ENCODE measurements around the gene EYS. TPM values are rescaled to one million over a fixed set of nuclear protein-coding genes. Genes with fewer than 3 reads are reported as not detected.

Gene EYS
- total and polyA plus RNA-seq, 2 of the 8 experiments (the other 6 are each of a cell fraction or from before 2014, with no cell fraction given) = 0.05 to 0.13 TPM

DNA sequence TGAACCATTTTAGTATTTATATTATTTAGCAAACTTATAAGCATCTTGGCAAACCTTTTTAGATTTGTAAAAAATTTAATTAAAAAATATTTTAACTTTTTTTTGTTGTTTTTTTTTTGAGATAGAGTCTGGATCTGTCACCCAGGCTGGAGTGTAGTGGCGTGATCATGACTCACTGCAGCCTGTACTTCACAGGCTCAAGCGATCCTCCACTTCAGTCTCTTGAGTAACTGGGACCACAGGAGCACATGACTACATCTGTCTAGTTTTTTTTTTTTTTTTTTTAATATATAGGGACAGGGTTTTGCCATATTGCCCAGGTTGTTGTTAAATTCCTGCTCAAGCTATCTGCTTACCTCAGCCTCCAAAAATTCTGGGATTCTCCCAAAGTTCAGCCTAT, 161.1 kb downstream of the EYS start:
- no peak overlapping the region for H2BK120ac ChIP-seq (replicated peaks; ENCODE audit: low read depth, low read length)
- H4K91ac ChIP-seq (replicated peaks; ENCODE audit: insufficient read length, low read length) = no peak overlapping the region
- H3K9ac ChIP-seq (replicated peaks in 1 of 4; ENCODE audit: extremely low read depth in 1 of 4, low read depth in 3 of 4, low read length in 3 of 4) = no peak overlapping the region
- H2AFZ ChIP-seq (ENCODE audit: low read length) = no peak overlapping the region
- no peak overlapping the region; the same call in 1 of the 2 replicates for H3K18ac ChIP-seq (ENCODE audit: extremely low read depth, low read length)
- no peak overlapping the region for H2AK5ac ChIP-seq (ENCODE audit: low read depth, low read length)
- no peak overlapping the region for H2BK20ac ChIP-seq (ENCODE audit: low read length)
- H3K79me2 ChIP-seq (ENCODE audit: control insufficient read depth in 1 of 2, insufficient read depth in 2 of 2, low read length in 2 of 2) = no peaks in the 10 kb centered on the region
- no peaks in the 10 kb centered on the region for H3K79me1 ChIP-seq (ENCODE audit: low read depth, low read length)
- H3K4me1 ChIP-seq (replicated peaks in 1 of 4; ENCODE audit: control insufficient read depth in 3 of 4, insufficient read depth in 4 of 4, low read length in 3 of 4) = no peaks in the 10 kb centered on the region
- no peak overlapping the region for H3K14ac ChIP-seq (ENCODE audit: insufficient read length)
- WGBS, 2 experiments (ENCODE audit: extremely low coverage in 1 of 2, insufficient coverage in 1 of 2, insufficient read length in 1 of 2, insufficient replicate concordance in 2 of 2, low coverage in 1 of 2, low lambda C conversion rate in 2 of 2, missing lambda C conversion rate in 1 of 2) = 95% methylated on average over 2 of the region's 2 CpGs; no CpG with 5 or more reads in 1 of the 2 experiments
- H3K9me3 ChIP-seq (ENCODE audit: insufficient read depth in 2 of 2, low read depth in 1 of 2, low read length in 1 of 2) = no peaks in the 10 kb centered on the region
- no peak overlapping the region for H3K4me2 ChIP-seq (ENCODE audit: insufficient read depth in 1 of 2, low read depth in 2 of 2, low read length in 2 of 2)
- H3K4me3 ChIP-seq (ENCODE audit: extremely low read depth in 1 of 4, insufficient read depth in 2 of 4, low read depth in 3 of 4, low read length in 4 of 4) = no peak overlapping the region
- FAIRE-seq (no peak), DNase-seq (ENCODE audit: low read depth in 1 of 2, low spot score in 2 of 2) (no peak)
- H3K4ac ChIP-seq (replicated peaks; ENCODE audit: insufficient read length, low read depth, low read length) = no peak overlapping the region
- no peak overlapping the region for H2BK15ac ChIP-seq (ENCODE audit: low read length)
- POLR2A ChIA-PET (ENCODE audit: partially characterized antibody) = no interaction called here
- no peaks in the 10 kb centered on the region for H3K23me2 ChIP-seq (ENCODE audit: low read depth, low read length)
- no peaks in the 10 kb centered on the region for H4K20me1 ChIP-seq (replicated peaks in 1 of 2; ENCODE audit: control insufficient read depth in 1 of 2, insufficient read depth in 2 of 2, low read length in 2 of 2)
- no peak overlapping the region for H4K5ac ChIP-seq (ENCODE audit: insufficient read length, low read depth, low read length)
- no peak overlapping the region for H2BK5ac ChIP-seq (ENCODE audit: low read depth, low read length)
- no peak overlapping the region for H4K8ac ChIP-seq (ENCODE audit: extremely low read depth, insufficient read depth, low read length)
- no peaks in the 10 kb centered on the region for H3K27me3 ChIP-seq (replicated peaks in 1 of 4; ENCODE audit: control insufficient read depth in 3 of 4, extremely low read depth in 1 of 4, insufficient read depth in 3 of 4, low read length in 3 of 4)
- no peak overlapping the region for H2BK12ac ChIP-seq (ENCODE audit: low read depth, low read length)
- no peak overlapping the region for H3K56ac ChIP-seq (replicated peaks; ENCODE audit: insufficient read length, low read depth, low read length)
- H3K27ac ChIP-seq (ENCODE audit: low read depth, low read length) = no peak overlapping the region
- no peak overlapping the region for H3K23ac ChIP-seq (ENCODE audit: insufficient read length)
- H3K36me3 ChIP-seq (ENCODE audit: control insufficient read depth in 2 of 4, insufficient read depth in 4 of 4, low read length in 3 of 4) = no peaks in the 10 kb centered on the region
- CTCF ChIA-PET (ENCODE audit: partially characterized antibody) = interaction anchor here (0.7 kb wide), 1 partner anchor 803 kb away, joined by 3 read pairs; no protein-coding TSS in a partner anchor
- TF ChIP-seq RXRA (IDR thresholded peaks at IDR 0.05; ENCODE audit: insufficient read depth, low read depth, low read length) = no peak
- TF ChIP-seq HDAC2 (IDR thresholded peaks at IDR 0.05; ENCODE audit: borderline replicate concordance in 1 of 2, low read depth in 2 of 2, low read length in 2 of 2) = no peak
- TF ChIP-seq KDM5A (IDR thresholded peaks at IDR 0.05; ENCODE audit: low read length) = no peak
- no peak for TF ChIP-seq POLR2AphosphoS5 (IDR thresholded peaks at IDR 0.05; ENCODE audit: low read depth, low read length)
- TF ChIP-seq RNF2 (IDR thresholded peaks at IDR 0.05; ENCODE audit: borderline replicate concordance, low read depth, low read length, missing control alignments, poor library complexity, severe bottlenecking) = no peak
- no peak for TF ChIP-seq EP300 (IDR thresholded peaks at IDR 0.05; ENCODE audit: borderline replicate concordance in 1 of 2, low read depth in 2 of 2, low read length in 2 of 2)
- TF ChIP-seq RAD21 (IDR thresholded peaks at IDR 0.05 in 1 of 2, conservative IDR thresholded peaks at IDR 0.05 in 1 of 2; ENCODE audit: low read depth in 2 of 2, low read length in 2 of 2) = no peak
- no peak for TF ChIP-seq CTCF (IDR thresholded peaks at IDR 0.05; ENCODE audit: control extremely low read depth in 1 of 3, insufficient read depth in 1 of 3, low read depth in 1 of 3, low read length in 3 of 3)
- TF ChIP-seq, protein P1, sequence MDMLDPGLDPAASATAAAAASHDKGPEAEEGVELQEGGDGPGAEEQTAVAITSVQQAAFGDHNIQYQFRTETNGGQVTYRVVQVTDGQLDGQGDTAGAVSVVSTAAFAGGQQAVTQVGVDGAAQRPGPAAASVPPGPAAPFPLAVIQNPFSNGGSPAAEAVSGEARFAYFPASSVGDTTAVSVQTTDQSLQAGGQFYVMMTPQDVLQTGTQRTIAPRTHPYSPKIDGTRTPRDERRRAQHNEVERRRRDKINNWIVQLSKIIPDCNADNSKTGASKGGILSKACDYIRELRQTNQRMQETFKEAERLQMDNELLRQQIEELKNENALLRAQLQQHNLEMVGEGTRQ (IDR thresholded peaks at IDR 0.05; ENCODE audit: low read length) = no peak

Measured in H1 (cell line).